Measurements from ENCODE around the gene RPL13A.
A peak's percentile ranks its signal among the peaks of the same experiment; 100 is the strongest.

The RPL13A gene

DNA sequence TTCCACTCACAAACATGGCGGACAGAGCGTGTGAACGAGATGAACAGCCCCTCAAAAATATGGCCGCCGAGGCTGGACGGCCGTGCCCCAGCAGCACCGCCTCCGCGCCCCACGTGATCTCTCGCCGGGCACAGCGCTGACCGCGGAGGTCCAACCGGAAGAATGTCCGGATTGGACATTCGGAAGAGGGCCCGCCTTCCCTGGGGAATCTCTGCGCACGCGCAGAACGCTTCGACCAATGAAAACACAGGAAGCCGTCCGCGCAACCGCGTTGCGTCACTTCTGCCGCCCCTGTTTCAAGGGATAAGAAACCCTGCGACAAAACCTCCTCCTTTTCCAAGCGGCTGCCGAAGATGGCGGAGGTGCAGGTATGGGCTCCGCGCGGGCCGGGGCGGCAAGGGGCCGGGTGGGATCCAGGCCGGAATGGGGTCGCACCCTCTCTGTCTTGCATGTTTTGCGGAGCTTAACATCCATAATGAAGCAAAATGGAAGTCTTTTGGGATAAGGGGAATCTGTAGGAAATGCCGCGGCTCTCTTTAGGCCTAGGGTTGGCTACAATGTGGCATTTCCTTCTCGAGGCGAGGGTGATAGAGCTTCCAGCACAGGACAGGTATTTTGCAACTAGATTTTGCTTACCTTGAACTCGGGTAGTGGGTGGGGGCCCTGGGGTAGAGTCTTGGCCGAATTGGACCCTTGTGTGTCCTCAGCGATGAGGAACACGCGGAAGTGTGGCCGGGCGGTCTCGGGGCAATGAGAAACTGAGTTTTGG is at the start of gene RPL13A:
RPL13A (plus strand) TSS at position 332 of the 769 bp plus-strand sequence; CDS start at position 354, 22 bp downstream.
- no peaks in the 10 kb centered on the region for H3K27me3 ChIP-seq (replicated peaks)
- DNase-seq, result peak; percentile 98
- peaks cover 50% of the 10 kb centered on the region for H3K36me3 ChIP-seq (replicated peaks)
- H3K4me3 ChIP-seq (ENCODE audit: low read depth, low read length), result peak within 1 kb of the TSS; percentile 85
- H3K27ac ChIP-seq, result peak within 1 kb of the TSS; percentile 87
- TF ChIP-seq CTCF (IDR thresholded peaks at IDR 0.05; ENCODE audit: low read depth, low read length, missing control alignments), result no peak
- in situ Hi-C loops (cut with HindIII; ENCODE audit: low pct_ligation_motif_present, low sequenced_read_pairs), result no loop called here

- in situ Hi-C loops (cut with HindIII; ENCODE audit: low pct_ligation_motif_present, low sequenced_read_pairs), result no loop called here
- H3K36me3 ChIP-seq (replicated peaks), result no peaks in the 10 kb centered on the region
- TF ChIP-seq CTCF (IDR thresholded peaks at IDR 0.05; ENCODE audit: low read depth, low read length, missing control alignments), result no peak
- no peak overlapping the region for H3K4me3 ChIP-seq (ENCODE audit: low read depth, low read length)
- H3K27me3 ChIP-seq (replicated peaks), result peaks cover 74% of the 10 kb centered on the region
- H3K27ac ChIP-seq, result no peak overlapping the region
- DNase-seq, result no peak
These were observed 49.1 kb upstream of the RPL13A start for GRCh38 chr19:49438261-49438660.

DNA sequence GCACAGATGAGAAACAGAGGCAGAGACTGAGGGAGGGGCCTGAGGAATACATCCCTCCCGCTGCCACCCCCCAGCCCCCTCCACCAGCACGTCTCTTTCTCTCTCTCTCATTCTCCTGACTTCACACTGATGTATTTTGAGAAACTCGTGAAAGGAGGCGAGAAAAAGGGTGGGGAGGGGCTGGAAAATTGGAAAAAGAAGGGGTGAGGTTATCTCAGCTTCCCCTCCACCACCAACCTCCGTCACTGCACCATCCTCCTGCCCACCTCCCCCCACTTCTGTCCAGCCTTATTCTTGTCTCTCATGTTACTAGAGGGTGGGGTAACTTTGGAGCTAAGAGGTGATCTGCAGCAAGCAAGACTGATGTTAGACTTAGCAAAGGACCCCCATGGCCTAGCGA is 47.6 kb upstream of the RPL13A start:
- no peaks in the 10 kb centered on the region for H3K36me3 ChIP-seq (replicated peaks)
- peaks cover 63% of the 10 kb centered on the region for H3K27me3 ChIP-seq (replicated peaks)
- no peak overlapping the region for H3K27ac ChIP-seq
- no peak overlapping the region for H3K4me3 ChIP-seq (ENCODE audit: low read depth, low read length)
- no peak for TF ChIP-seq CTCF (IDR thresholded peaks at IDR 0.05; ENCODE audit: low read depth, low read length, missing control alignments)
- DNase-seq, result no peak
- in situ Hi-C loops (cut with HindIII; ENCODE audit: low pct_ligation_motif_present, low sequenced_read_pairs), result no loop called here

- Histone ChIP-seq H3K27me3 (replicated peaks) (peaks cover 60% of the 10 kb centered on the region), H3K4me3 (ENCODE audit: low read depth, low read length) (no peak overlapping the region), H3K27ac (no peak overlapping the region), H3K36me3 (replicated peaks) (no peaks in the 10 kb centered on the region)
- DNase-seq, result no peak
- in situ Hi-C loops (cut with HindIII; ENCODE audit: low pct_ligation_motif_present, low sequenced_read_pairs), result no loop called here
- no peak for TF ChIP-seq CTCF (IDR thresholded peaks at IDR 0.05; ENCODE audit: low read depth, low read length, missing control alignments)
These were observed 46.8 kb upstream of the RPL13A start for GRCh38 chr19:49440439-49441209.

DNA sequence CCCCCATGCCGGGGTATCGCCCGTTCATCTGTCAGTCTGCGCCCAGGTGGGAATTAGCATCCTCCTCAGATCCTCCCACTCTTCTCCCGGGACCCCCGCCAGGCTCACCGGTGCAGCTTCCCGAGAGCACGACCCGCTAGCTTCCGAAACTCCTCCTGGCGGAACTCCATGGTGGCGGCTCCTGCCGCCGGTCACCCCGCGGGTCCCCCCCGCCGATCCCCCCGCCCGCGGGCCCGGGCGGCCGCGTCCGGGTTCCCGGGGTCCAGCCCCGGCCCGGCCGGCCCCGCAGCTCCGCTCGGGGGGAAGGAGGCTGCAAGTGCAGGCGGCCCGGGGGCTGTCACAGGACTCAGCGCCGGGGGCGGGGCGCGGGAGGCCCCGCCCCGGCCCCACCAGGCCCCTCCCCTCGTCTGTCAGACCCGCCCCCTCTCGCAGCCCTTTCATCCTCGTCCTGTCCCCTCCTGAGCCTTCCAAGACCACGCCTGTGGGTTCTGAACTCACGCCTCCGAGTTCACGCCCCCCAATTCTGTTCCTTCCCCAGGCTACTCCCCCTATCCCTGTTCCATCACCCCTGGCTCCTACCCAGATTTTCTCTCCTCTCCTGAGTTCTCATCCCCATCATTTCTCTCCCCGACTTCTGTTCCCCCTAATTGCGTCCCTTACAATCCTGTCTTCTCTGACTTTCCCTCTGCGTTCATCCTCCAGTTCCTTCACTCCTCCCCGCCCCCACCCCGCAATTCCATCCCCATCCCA is 46.0 kb upstream of the RPL13A start, which contains the start of gene SLC17A7:
SLC17A7 (minus strand) TSS at position 318 of the 750 bp plus-strand sequence; CDS start at position 170, 148 bp downstream.
- Histone ChIP-seq H3K36me3 (replicated peaks) (no peaks in the 10 kb centered on the region), H3K27ac (no peak within 1 kb of the TSS), H3K4me3 (ENCODE audit: low read depth, low read length) (no peak within 1 kb of the TSS), H3K27me3 (replicated peaks) (peaks cover 53% of the 10 kb centered on the region)
- in situ Hi-C loops (cut with HindIII; ENCODE audit: low pct_ligation_motif_present, low sequenced_read_pairs), result no loop called here
- no peak for TF ChIP-seq CTCF (IDR thresholded peaks at IDR 0.05; ENCODE audit: low read depth, low read length, missing control alignments)
- no peak for DNase-seq

Measured in brain microvascular endothelial cell (primary cell).